CD8-positive, alpha-beta memory T cell (primary cell): ENCODE data around the gene DOC2A. TPM values are rescaled to one million over a fixed set of nuclear protein-coding genes. Genes with fewer than 3 reads are reported as not detected.

Experiments
- CTCF ChIA-PET: fragments of 350-600 bp; sonication (Branson Sonifier 250); formaldehyde crosslinking; loops from one replicate; lab custom pipeline; 2021; ENCODE audit warnings: antibody characterized with exemption; lab: Charles Lee
- POLR2A ChIA-PET: fragments of 350-600 bp; sonication (Branson Sonifier 250); formaldehyde crosslinking; loops from one replicate; lab custom pipeline; 2021; ENCODE audit warnings: antibody characterized with exemption; lab: Charles Lee
- DNase-seq, 5 donors: peaks; one replicate each; pipeline versions ENCODE4 v3.0.0 to v3.0.0-alpha.2; 2020 to 2022; ENCODE audit warnings: mixed read lengths in 1 of 5
- H3K27ac ChIP-seq: one replicate; pipeline ENCODE4 v1.7.0; 2013; ENCODE audit warnings: low read depth, mild to moderate bottlenecking, low read length, moderate library complexity
- H3K27me3 ChIP-seq: 2 replicates; pipeline ENCODE4 v1.7.0; 2013; ENCODE audit warnings: low read length, mild to moderate bottlenecking; ENCODE audit not compliant: insufficient read depth, poor library complexity, severe bottlenecking
- H3K36me3 ChIP-seq: 2 replicates; pipeline ENCODE4 v1.7.0; 2013; ENCODE audit warnings: mild to moderate bottlenecking, low read length, moderate library complexity; ENCODE audit not compliant: insufficient read depth
- H3K4me1 ChIP-seq: 2 replicates; pipeline ENCODE4 v1.7.0; 2013; ENCODE audit warnings: mild to moderate bottlenecking, low read length, moderate library complexity; ENCODE audit not compliant: insufficient read depth
- H3K4me3 ChIP-seq: 2 replicates; pipeline ENCODE4 v1.7.0; 2013; ENCODE audit warnings: mild to moderate bottlenecking, low read length
- H3K9me3 ChIP-seq: 2 replicates; pipeline ENCODE4 v1.7.0; 2013; ENCODE audit warnings: mild to moderate bottlenecking, low read length
- H3K27ac Mint-ChIP-seq, 8 donors: one replicate each; pipeline ENCODE4 v1.8.0; 2020 to 2021; ENCODE audit warnings: mixed read lengths in 8 of 8, mild to moderate bottlenecking in 6 of 8, inconsistent platforms in 3 of 8, moderate library complexity in 3 of 8
- H3K27me3 Mint-ChIP-seq, 2 donors: one replicate each; pipeline ENCODE4 v1.8.0; 2020 to 2021; ENCODE audit warnings: mixed read lengths in 2 of 2, mild to moderate bottlenecking in 1 of 2, moderate library complexity in 1 of 2
- H3K36me3 Mint-ChIP-seq, 3 donors: one replicate each; pipeline ENCODE4 v1.8.0; 2020 to 2021; ENCODE audit warnings: mixed read lengths in 3 of 3, inconsistent platforms in 1 of 3, mild to moderate bottlenecking in 1 of 3
- H3K4me1 Mint-ChIP-seq, 3 donors: one replicate each; pipeline ENCODE4 v1.8.0; 2020 to 2021; ENCODE audit warnings: mixed read lengths in 3 of 3, inconsistent platforms in 1 of 3, mild to moderate bottlenecking in 1 of 3
- H3K4me3 Mint-ChIP-seq, 7 donors: one replicate each; pipeline ENCODE4 v1.8.0; 2020 to 2021; ENCODE audit warnings: mixed read lengths in 7 of 7, mild to moderate bottlenecking in 6 of 7, moderate library complexity in 4 of 7, inconsistent platforms in 2 of 7
- H3K9me3 Mint-ChIP-seq, 5 donors: one replicate each; pipeline ENCODE4 v1.8.0; 2020 to 2022; ENCODE audit warnings: mixed read lengths in 5 of 5, mild to moderate bottlenecking in 3 of 5, moderate library complexity in 2 of 5, inconsistent platforms in 1 of 5
- polyA plus RNA-seq: library from polyadenylated mRNA; unstranded; fragments of 300-500 nt; fragmentation: Illumina TruSeq; gene quantifications from one replicate; pipeline ENCODE4 v1.2.3, GENCODE V29; 2021
- total RNA-seq, 2 experiments: library from RNA; stranded (reverse); gene quantifications; one replicate each; pipeline ENCODE4 v1.2.3, GENCODE V29; 2021

The DOC2A gene
- total and polyA plus RNA-seq, 3 experiments from 2014 or later = 0.13 to 0.42 TPM; not detected in 1

DNA sequence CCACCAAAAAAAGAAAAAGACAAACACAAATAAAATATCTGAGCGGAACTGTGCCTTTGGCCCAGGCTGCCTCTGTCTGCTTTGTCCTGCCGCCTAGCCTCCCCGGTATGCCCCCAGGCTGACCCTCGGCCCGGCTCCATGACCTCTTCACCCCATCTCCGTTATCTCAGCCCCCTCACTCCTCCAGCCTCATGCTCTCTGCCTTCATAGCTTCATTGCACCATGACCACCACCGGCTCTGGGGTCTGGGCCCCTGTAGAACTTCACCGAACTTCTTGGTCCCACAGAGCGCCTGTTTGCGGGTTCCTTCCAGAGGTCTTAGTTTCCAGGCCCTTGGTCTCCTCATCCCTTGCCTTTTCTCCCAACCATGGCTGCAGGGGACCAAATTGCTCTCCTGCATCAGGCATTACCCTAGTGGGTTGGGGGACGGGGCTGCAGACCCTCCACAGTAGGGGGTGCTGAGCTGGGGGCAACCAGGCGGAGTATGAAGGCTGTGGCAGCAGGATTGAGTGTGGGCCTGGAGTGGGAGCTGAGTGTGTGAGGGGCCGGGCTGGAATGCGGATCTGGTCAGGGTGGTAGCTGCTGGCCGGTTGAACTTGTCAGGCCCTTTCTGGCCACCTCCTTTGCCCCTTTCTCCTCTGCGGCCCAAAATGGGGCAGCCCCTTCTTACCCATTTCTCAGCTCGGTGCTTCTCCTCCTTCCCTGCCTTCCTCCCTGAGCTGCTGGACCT, 22.3 kb downstream of the DOC2A start:
- DNase-seq = peak in 1 of 5 donors; percentile 43
- Histone ChIP-seq H3K36me3 (peaks cover 31% of the 10 kb centered on the region), H3K4me1 (no peaks in the 10 kb centered on the region), H3K27me3 (no peaks in the 10 kb centered on the region), H3K4me3 (no peak overlapping the region), H3K9me3 (no peaks in the 10 kb centered on the region), H3K27ac (no peak overlapping the region)
- H3K4me3 Mint-ChIP-seq = no peak overlapping the region
- H3K9me3 Mint-ChIP-seq = no peaks in the 10 kb centered on the region
- H3K36me3 Mint-ChIP-seq = peaks cover 6 to 82% (median 15%) of the 10 kb centered on the region in 3 donors
- peak overlapping the region in 2 of 8 donors; percentile 24 to 75 for H3K27ac Mint-ChIP-seq
- H3K4me1 Mint-ChIP-seq = no peaks in the 10 kb centered on the region
- H3K27me3 Mint-ChIP-seq = no peaks in the 10 kb centered on the region
- POLR2A ChIA-PET = no interaction called here
- CTCF ChIA-PET = interaction anchor here (1.2 kb wide), 1 partner anchor 15 kb away, joined by 3 read pairs; no protein-coding TSS in a partner anchor

DNA sequence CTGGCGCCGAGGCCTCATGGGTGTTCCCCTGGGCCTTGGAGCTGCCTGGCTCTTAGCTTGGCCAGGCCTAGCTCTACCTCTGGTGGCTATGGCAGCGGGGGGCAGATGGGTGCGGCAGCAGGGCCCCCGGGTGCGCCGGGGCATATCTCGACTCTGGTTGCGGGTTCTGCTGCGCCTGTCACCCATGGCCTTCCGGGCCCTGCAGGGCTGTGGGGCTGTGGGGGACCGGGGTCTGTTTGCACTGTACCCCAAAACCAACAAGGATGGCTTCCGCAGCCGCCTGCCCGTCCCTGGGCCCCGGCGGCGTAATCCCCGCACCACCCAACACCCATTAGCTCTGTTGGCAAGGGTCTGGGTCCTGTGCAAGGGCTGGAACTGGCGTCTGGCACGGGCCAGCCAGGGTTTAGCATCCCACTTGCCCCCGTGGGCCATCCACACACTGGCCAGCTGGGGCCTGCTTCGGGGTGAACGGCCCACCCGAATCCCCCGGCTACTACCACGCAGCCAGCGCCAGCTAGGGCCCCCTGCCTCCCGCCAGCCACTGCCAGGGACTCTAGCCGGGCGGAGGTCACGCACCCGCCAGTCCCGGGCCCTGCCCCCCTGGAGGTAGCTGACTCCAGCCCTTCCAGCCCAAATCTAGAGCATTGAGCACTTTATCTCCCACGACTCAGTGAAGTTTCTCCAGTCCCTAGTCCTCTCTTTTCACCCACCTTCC, 23.3 kb downstream of the DOC2A start:
- no peak overlapping the region for H3K27ac ChIP-seq
- H3K27ac Mint-ChIP-seq = no peak overlapping the region
- no peaks in the 10 kb centered on the region for H3K27me3 Mint-ChIP-seq
- no peaks in the 10 kb centered on the region for H3K4me1 Mint-ChIP-seq
- no peaks in the 10 kb centered on the region for H3K27me3 ChIP-seq
- no peak overlapping the region for H3K4me3 Mint-ChIP-seq
- H3K9me3 Mint-ChIP-seq = no peaks in the 10 kb centered on the region
- POLR2A ChIA-PET = no interaction called here
- no peaks in the 10 kb centered on the region for H3K9me3 ChIP-seq
- H3K4me3 ChIP-seq = no peak overlapping the region
- H3K36me3 Mint-ChIP-seq = peaks cover 6 to 84% (median 18%) of the 10 kb centered on the region in 3 donors
- no peaks in the 10 kb centered on the region for H3K4me1 ChIP-seq
- DNase-seq = peak in 1 of 5 donors; percentile 37
- CTCF ChIA-PET = no interaction called here
- H3K36me3 ChIP-seq = peaks cover 41% of the 10 kb centered on the region

- Mint-ChIP-seq H3K4me1 (no peaks in the 10 kb centered on the region), H3K27ac (peak overlapping the region in 1 of 8 donors; percentile 95), H3K36me3 (peaks cover 6 to 84% (median 17%) of the 10 kb centered on the region in 3 donors), H3K27me3 (no peaks in the 10 kb centered on the region), H3K4me3 (no peak overlapping the region), H3K9me3 (no peaks in the 10 kb centered on the region)
- H3K27ac ChIP-seq = no peak overlapping the region
- DNase-seq = peak in 1 of 5 donors; percentile 36
- H3K36me3 ChIP-seq = peaks cover 46% of the 10 kb centered on the region
- no peaks in the 10 kb centered on the region for H3K4me1 ChIP-seq
- no peaks in the 10 kb centered on the region for H3K9me3 ChIP-seq
- H3K27me3 ChIP-seq = no peaks in the 10 kb centered on the region
- CTCF ChIA-PET = no interaction called here
- POLR2A ChIA-PET = interaction anchor here (1.5 kb wide), 1 partner anchor 8 kb away, joined by 3 read pairs; the partner anchor contains the start of gene HIRIP3
- H3K4me3 ChIP-seq = no peak overlapping the region
Observed at GRCh38 chr16:29986931-29987330, 23.9 kb downstream of the DOC2A start.

DNA sequence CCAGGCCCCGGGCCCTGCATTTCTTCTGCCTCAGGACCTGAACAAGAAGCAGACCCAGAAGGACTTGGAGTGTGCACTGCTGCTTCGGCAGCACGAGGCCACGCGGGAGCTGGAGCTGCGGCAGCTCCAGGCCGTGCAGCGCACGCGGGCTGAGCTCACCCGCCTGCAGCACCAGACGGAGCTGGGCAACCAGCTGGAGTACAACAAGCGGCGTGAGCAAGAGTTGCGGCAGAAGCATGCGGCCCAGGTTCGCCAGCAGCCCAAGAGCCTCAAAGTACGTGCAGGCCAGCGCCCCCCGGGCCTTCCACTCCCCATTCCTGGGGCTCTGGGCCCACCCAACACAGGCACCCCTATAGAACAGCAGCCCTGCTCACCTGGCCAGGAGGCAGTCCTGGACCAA, 24.6 kb downstream of the DOC2A start:
- no peak for DNase-seq
- CTCF ChIA-PET = no interaction called here
- H3K27me3 Mint-ChIP-seq = no peaks in the 10 kb centered on the region
- H3K4me3 Mint-ChIP-seq = no peak overlapping the region
- Histone ChIP-seq H3K4me3 (no peak overlapping the region), H3K27me3 (no peaks in the 10 kb centered on the region), H3K36me3 (peaks cover 53% of the 10 kb centered on the region), H3K9me3 (no peaks in the 10 kb centered on the region), H3K4me1 (no peaks in the 10 kb centered on the region), H3K27ac (no peak overlapping the region)
- H3K9me3 Mint-ChIP-seq = no peaks in the 10 kb centered on the region
- H3K27ac Mint-ChIP-seq = peak overlapping the region in 2 of 8 donors; percentile 17 to 95
- peaks cover 6 to 85% (median 19%) of the 10 kb centered on the region in 3 donors for H3K36me3 Mint-ChIP-seq
- POLR2A ChIA-PET = interaction anchor here (1.3 to 1.5 kb wide), 2 partner anchors 9 to 23 kb away, joined by 3 to 4 read pairs; partner anchors contain the start of gene HIRIP3
- no peaks in the 10 kb centered on the region for H3K4me1 Mint-ChIP-seq

- ChIA-PET POLR2A (interaction anchor here (1.3 to 1.5 kb wide), 2 partner anchors 10 to 22 kb away, joined by 3 to 4 read pairs; partner anchors contain the start of gene HIRIP3), CTCF (interaction anchor here (1.0 to 1.2 kb wide), 2 partner anchors 12 to 136 kb away, joined by 3 to 4 read pairs; partner anchors contain the start of gene TAOK2)
- H3K27me3 ChIP-seq = no peaks in the 10 kb centered on the region
- peak overlapping the region in 2 of 8 donors; percentile 21 to 43 for H3K27ac Mint-ChIP-seq
- peaks cover 57% of the 10 kb centered on the region for H3K36me3 ChIP-seq
- H3K4me1 Mint-ChIP-seq = no peaks in the 10 kb centered on the region
- no peak overlapping the region for H3K4me3 Mint-ChIP-seq
- peak in 1 of 5 donors; percentile 33 for DNase-seq
- peaks cover 6 to 90% (median 20%) of the 10 kb centered on the region in 3 donors for H3K36me3 Mint-ChIP-seq
- H3K9me3 ChIP-seq = no peaks in the 10 kb centered on the region
- H3K9me3 Mint-ChIP-seq = no peaks in the 10 kb centered on the region
- H3K4me1 ChIP-seq = no peaks in the 10 kb centered on the region
- no peaks in the 10 kb centered on the region for H3K27me3 Mint-ChIP-seq
- no peak overlapping the region for H3K4me3 ChIP-seq
- no peak overlapping the region for H3K27ac ChIP-seq
Observed at GRCh38 chr16:29985271-29985811, 25.5 kb downstream of the DOC2A start.

DNA sequence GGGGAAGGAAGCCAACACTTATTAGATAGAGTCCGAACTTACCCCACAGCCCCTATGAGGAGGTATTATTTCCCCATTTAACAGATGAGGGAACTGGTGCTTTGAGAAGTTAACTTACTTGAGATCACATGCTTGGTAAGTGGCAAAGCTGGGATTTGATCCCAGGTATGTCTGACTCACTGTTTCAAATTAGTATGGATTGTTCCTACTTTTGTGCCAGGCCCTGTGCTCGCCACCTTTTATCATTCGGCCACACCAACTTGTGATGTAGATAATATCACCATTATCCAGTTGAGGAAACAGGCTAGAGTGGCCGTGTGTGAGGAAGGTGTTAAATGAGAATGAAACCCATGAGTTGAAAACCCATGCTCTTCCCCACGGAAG, 26.1 kb downstream of the DOC2A start:
- no peaks in the 10 kb centered on the region for H3K4me1 Mint-ChIP-seq
- H3K36me3 ChIP-seq = peaks cover 60% of the 10 kb centered on the region
- H3K27ac Mint-ChIP-seq = peak overlapping the region in 1 of 8 donors; percentile 17
- CTCF ChIA-PET = interaction anchor here (1.2 kb wide), 1 partner anchor 136 kb away, joined by 3 read pairs; no protein-coding TSS in a partner anchor
- H3K4me1 ChIP-seq = no peaks in the 10 kb centered on the region
- no peaks in the 10 kb centered on the region for H3K27me3 ChIP-seq
- POLR2A ChIA-PET = no interaction called here
- no peak for DNase-seq
- no peaks in the 10 kb centered on the region for H3K9me3 Mint-ChIP-seq
- no peak overlapping the region for H3K4me3 Mint-ChIP-seq
- no peak overlapping the region for H3K4me3 ChIP-seq
- H3K27me3 Mint-ChIP-seq = no peaks in the 10 kb centered on the region
- no peak overlapping the region for H3K27ac ChIP-seq
- H3K36me3 Mint-ChIP-seq = peaks cover 6 to 90% (median 20%) of the 10 kb centered on the region in 3 donors
- H3K9me3 ChIP-seq = no peaks in the 10 kb centered on the region

- Mint-ChIP-seq H3K36me3 (peaks cover 4 to 90% (median 23%) of the 10 kb centered on the region in 3 donors), H3K4me1 (no peaks in the 10 kb centered on the region), H3K27me3 (no peaks in the 10 kb centered on the region), H3K4me3 (no peak overlapping the region), H3K27ac (no peak overlapping the region), H3K9me3 (no peaks in the 10 kb centered on the region)
- ChIA-PET CTCF (no interaction called here), POLR2A (no interaction called here)
- Histone ChIP-seq H3K36me3 (peaks cover 61% of the 10 kb centered on the region), H3K9me3 (no peaks in the 10 kb centered on the region), H3K27ac (no peak overlapping the region), H3K4me3 (no peak overlapping the region), H3K4me1 (no peaks in the 10 kb centered on the region), H3K27me3 (no peaks in the 10 kb centered on the region)
- no peak for DNase-seq
Observed at GRCh38 chr16:29984137-29984763, 26.6 kb downstream of the DOC2A start.
